Sigmoid colon (tissue), 7 donors: ENCODE results near the gene NBPF1. TPM values are rescaled to one million over a fixed set of nuclear protein-coding genes. Genes with fewer than 3 reads are reported as not detected.
A peak's percentile ranks its signal among the peaks of the same experiment; 100 is the strongest.
"Not testable (repeated sequence)": the region's sequence is repeated elsewhere in the genome, so short reads cannot be mapped to it uniquely, and the experiment has no call there.

Experiments used
- DNase-seq: peaks from one replicate; pipeline ENCODE4 v3.0.0-alpha.2; 2019
- H3K27ac ChIP-seq, 4 donors: fragments of 200-600 bp; sonication (generic); one replicate each; pipeline ENCODE4 v1.5.1; 2016 to 2019; ENCODE audit warnings: mild to moderate bottlenecking in 1 of 4
- H3K27me3 ChIP-seq, 3 donors: fragments of 200-600 bp; sonication (generic); one replicate each; pipeline ENCODE4 v1.5.1; 2019; ENCODE audit warnings: mild to moderate bottlenecking in 1 of 3
- H3K36me3 ChIP-seq, 4 donors: fragments of 200-600 bp; sonication (generic); one replicate each; pipeline ENCODE4 v1.5.1; 2016 to 2019
- H3K4me1 ChIP-seq, 4 donors: fragments of 200-600 bp; sonication (generic); one replicate each; pipeline ENCODE4 v1.5.1; 2017 to 2019
- H3K4me3 ChIP-seq, 4 donors: fragments of 200-600 bp; sonication (generic); one replicate each; pipeline ENCODE4 v1.5.1; 2017 to 2019; ENCODE audit warnings: mild to moderate bottlenecking in 2 of 4, moderate library complexity in 1 of 4
- H3K9me3 ChIP-seq, 4 donors: fragments of 200-600 bp in 3 of 4; sonication (generic) in 3 of 4; one replicate each; pipeline versions ENCODE4 v1.5.1 to v1.6.1; 2013 to 2019
- CTCF ChIP-seq, 4 experiments: fragments of 450-650 bp in 3 of 4; fragments of 200-600 bp in 1 of 4; IDR thresholded peaks; one replicate each; pipeline ENCODE4 v1.5.1; 2016 to 2019; ENCODE audit warnings: antibody characterized with exemption in 4 of 4, mild to moderate bottlenecking in 3 of 4, moderate library complexity in 2 of 4
- EP300 ChIP-seq, 4 donors: sonication (generic); formaldehyde crosslinking; IDR thresholded peaks; one replicate each; pipeline ENCODE4 v1.6.1; 2017; ENCODE audit warnings: antibody characterized with exemption in 4 of 4
- POLR2A ChIP-seq, 2 donors: fragments of 450-650 bp; IDR thresholded peaks; one replicate each; pipeline ENCODE4 v1.6.1; 2016; ENCODE audit warnings: antibody characterized with exemption in 2 of 2, mild to moderate bottlenecking in 2 of 2, moderate library complexity in 2 of 2
- POLR2AphosphoS5 ChIP-seq, 4 donors: sonication (generic); formaldehyde crosslinking; IDR thresholded peaks; one replicate each; pipeline ENCODE4 v1.6.1; 2017; ENCODE audit warnings: antibody characterized with exemption in 4 of 4
- WGBS, 2 donors: extraction: QIAGEN DNeasy Blood & Tissue Kit; methylation state at CpG; one replicate each; pipeline ENCODE4 v1.1.7; 2013; 5-methylcytosine and 5-hydroxymethylcytosine counted together
- intact Hi-C: fragments of 100-400 bp; cut with DNase I; formaldehyde crosslinking; loops from one replicate; pipeline ENCODE4 v1.15.1; 2023
- polyA plus RNA-seq, 3 donors: library from polyadenylated mRNA; stranded (reverse); fragments of 200-250 nt; gene quantifications; one replicate each; pipeline ENCODE4 v1.2.3, GENCODE V29; 2013
- total RNA-seq, 4 donors: library from RNA; depleted of rRNA; stranded (reverse); fragments of >200 nt; gene quantifications; one replicate each; pipeline ENCODE4 v1.1.0, GENCODE V29; 2016
- donor health status: healthy with polysubstance abuse.
- donor health status: Bipolar disorder and iron deficiency.
- donor health status: healthy.

Gene NBPF1
- total RNA-seq: 10 to 100 TPM; 30.3 to 80.9 (median 37.2) TPM
- polyA plus RNA-seq: 10 to 100 TPM; 12.1 to 42.8 (median 21.0) TPM

GRCh38 chr1:16613185-16614147 is at the start of gene NBPF1:
TSS of gene NBPF1 (minus strand) at chr1:16613564.
- no peaks in the 10 kb centered on the region for H3K27me3 ChIP-seq
- 0% methylated on average over 82 of the region's 82 CpGs for WGBS, 2 donors
- intact Hi-C loops: loop anchor here (2.0 to 10.0 kb wide), 4 partner anchors 31 to 441 kb away; partner anchors contain the start of genes NECAP2 and SDHB

GRCh38 chr1:16658234-16658633 is 44.9 kb upstream of the NBPF1 start:
- H3K36me3 ChIP-seq, H3K4me3 ChIP-seq, DNase-seq, intact Hi-C loops, H3K4me1 ChIP-seq, H3K27me3 ChIP-seq, H3K27ac ChIP-seq, H3K9me3 ChIP-seq: not testable (repeated sequence)
- 94 to 95% methylated on average over 17 of the region's 32 CpGs for WGBS, 2 donors

More at GRCh38 chr1:16613185-16614147, at the start of gene NBPF1:
- TF ChIP-seq EP300 (IDR thresholded peaks at IDR 0.05) (peak in 2 of 4 donors; percentile 10 to 57), POLR2A (IDR thresholded peaks at IDR 0.05) (peak; percentile 75 to 89), CTCF (IDR thresholded peaks at IDR 0.05) (no peak), POLR2AphosphoS5 (IDR thresholded peaks at IDR 0.05) (peak; percentile 90 to 97 (median 92))
- no peaks in the 10 kb centered on the region for H3K9me3 ChIP-seq
- peak within 1 kb of the TSS; percentile 51 to 65 (median 55) for H3K4me3 ChIP-seq
- H3K36me3 ChIP-seq: peaks cover under 1 to 9% (median 1%) of the 10 kb centered on the region in 4 donors
- peak; percentile 99 for DNase-seq
- H3K27ac ChIP-seq: peak within 1 kb of the TSS; percentile 76 to 84 (median 80)
- H3K4me1 ChIP-seq: peaks cover 0 to 24% (median 21%) of the 10 kb centered on the region in 4 donors

GRCh38 chr1:16656981-16657683 is 43.8 kb upstream of the NBPF1 start:
- H3K4me1 ChIP-seq, intact Hi-C loops, H3K27ac ChIP-seq, H3K4me3 ChIP-seq, H3K9me3 ChIP-seq, H3K27me3 ChIP-seq, H3K36me3 ChIP-seq, DNase-seq: not testable (repeated sequence)
- 94% methylated on average over 2 of the region's 14 CpGs; no CpG with 5 or more reads in 1 of the 2 donors for WGBS, 2 donors

GRCh38 chr1:16656574-16656973 is 43.2 kb upstream of the NBPF1 start:
- H3K4me3 ChIP-seq, H3K27me3 ChIP-seq, H3K9me3 ChIP-seq, intact Hi-C loops, H3K4me1 ChIP-seq, H3K36me3 ChIP-seq, DNase-seq, H3K27ac ChIP-seq: not testable (repeated sequence)
- 39% methylated on average over 1 of the region's 6 CpGs; no CpG with 5 or more reads in 1 of the 2 donors for WGBS, 2 donors

GRCh38 chr1:16651560-16651959 is 38.2 kb upstream of the NBPF1 start:
- WGBS, 2 donors: 92 to 94% methylated on average over 1 of the region's 1 CpG
- intact Hi-C loops: not testable (repeated sequence)

GRCh38 chr1:16649960-16650359 is 36.6 kb upstream of the NBPF1 start:
- H3K36me3 ChIP-seq, DNase-seq: not testable (repeated sequence)

More at GRCh38 chr1:16651560-16651959, 38.2 kb upstream of the NBPF1 start:
- H3K27me3 ChIP-seq: peaks cover 0 to 12% (median 0%) of the 10 kb centered on the region in 3 donors
- DNase-seq, H3K27ac ChIP-seq, H3K36me3 ChIP-seq, H3K4me1 ChIP-seq, H3K4me3 ChIP-seq, H3K9me3 ChIP-seq: not testable (repeated sequence)

GRCh38 chr1:16649390-16649789 is 36.0 kb upstream of the NBPF1 start:
- H3K27ac ChIP-seq, H3K4me3 ChIP-seq, H3K9me3 ChIP-seq, H3K36me3 ChIP-seq, intact Hi-C loops: not testable (repeated sequence)
- 88 to 92% methylated on average over 5 of the region's 6 CpGs for WGBS, 2 donors
- Histone ChIP-seq H3K4me1 (peaks cover 0 to 12% (median 7%) of the 10 kb centered on the region in 4 donors), H3K27me3 (peaks cover 0 to 12% (median 0%) of the 10 kb centered on the region in 3 donors)
- DNase-seq: peak; percentile 66

More at GRCh38 chr1:16649960-16650359, 36.6 kb upstream of the NBPF1 start:
- intact Hi-C loops, H3K4me1 ChIP-seq, H3K27ac ChIP-seq, H3K9me3 ChIP-seq, H3K4me3 ChIP-seq: not testable (repeated sequence)
- peaks cover 0 to 12% (median 0%) of the 10 kb centered on the region in 3 donors for H3K27me3 ChIP-seq
- WGBS, 2 donors: 80 to 81% methylated on average over 9 of the region's 9 CpGs

GRCh38 chr1:16648756-16649155 is 35.4 kb upstream of the NBPF1 start:
- H3K36me3 ChIP-seq, H3K27ac ChIP-seq, H3K4me3 ChIP-seq, H3K9me3 ChIP-seq, intact Hi-C loops, DNase-seq: not testable (repeated sequence)
- peaks cover 0 to 12% (median 0%) of the 10 kb centered on the region in 3 donors for H3K27me3 ChIP-seq
- 93 to 95% methylated on average over 7 of the region's 8 CpGs for WGBS, 2 donors
- H3K4me1 ChIP-seq: peaks cover 0 to 16% (median 10%) of the 10 kb centered on the region in 4 donors

- H3K27ac ChIP-seq, H3K9me3 ChIP-seq, H3K36me3 ChIP-seq, intact Hi-C loops, DNase-seq: not testable (repeated sequence)
- Histone ChIP-seq H3K4me3 (peak overlapping the region in 1 of 4 donors; percentile 22), H3K27me3 (peaks cover 0 to 12% (median 0%) of the 10 kb centered on the region in 3 donors), H3K4me1 (peaks cover 0 to 21% (median 15%) of the 10 kb centered on the region in 4 donors)
- WGBS, 2 donors: 29 to 40% methylated on average over 29 of the region's 32 CpGs
These were observed 34.9 kb upstream of the NBPF1 start for GRCh38 chr1:16648250-16648649.
